H1 (cell line): ENCODE data around the gene SAMD4A. TPM values are rescaled to one million over a fixed set of nuclear protein-coding genes. Genes with fewer than 3 reads are reported as not detected.

Experiments
- CTCF ChIA-PET: fragments of 300-600 bp; sonication (Branson Sonifier 250); formaldehyde crosslinking; loops from one replicate; lab custom pipeline; 2021; ENCODE audit not compliant: partially characterized antibody; lab: Charles Lee
- POLR2A ChIA-PET: fragments of 300-600 bp; sonication (Branson Sonifier 250); formaldehyde crosslinking; loops from one replicate; lab custom pipeline; 2021; ENCODE audit warnings: inconsistent platforms; ENCODE audit not compliant: partially characterized antibody; lab: Charles Lee
- DNase-seq, 2 experiments: peaks; one replicate each; pipeline versions ENCODE4 v3.0.0 to v3.0.0-alpha.2; 2010 to 2022; ENCODE audit warnings: low spot score in 2 of 2, low read depth in 1 of 2, mixed read lengths in 1 of 2
- FAIRE-seq: peaks from 2 replicates; lab custom pipeline; 2011; peaks lifted over from hg19 to GRCh38; lab: Jason Lieb, UNC
- H2AFZ ChIP-seq: 2 replicates; pipeline ENCODE4 v1.8.1; 2012; ENCODE audit warnings: low read length, inconsistent platforms
- H2AK5ac ChIP-seq: 2 replicates; pipeline ENCODE4 v1.6.1; 2013; ENCODE audit warnings: low read depth, low read length
- H2BK120ac ChIP-seq: replicated peaks from 2 replicates; pipeline ENCODE3; 2013; ENCODE audit warnings: low read depth, low read length, inconsistent platforms
- H2BK12ac ChIP-seq: 2 replicates; pipeline ENCODE4 v1.6.1; 2013; ENCODE audit warnings: low read depth, low read length
- H2BK15ac ChIP-seq: 2 replicates; pipeline ENCODE4 v1.6.1; 2013; ENCODE audit warnings: low read length
- H2BK20ac ChIP-seq: 2 replicates; pipeline ENCODE4 v1.6.1; 2013; ENCODE audit warnings: low read length
- H2BK5ac ChIP-seq: 2 replicates; pipeline ENCODE4 v1.6.1; 2013; ENCODE audit warnings: low read depth, low read length
- H3K14ac ChIP-seq: 2 replicates; pipeline ENCODE4 v1.6.1; 2013; ENCODE audit warnings: inconsistent platforms; ENCODE audit not compliant: insufficient read length
- H3K18ac ChIP-seq: 2 replicates; pipeline ENCODE4 v1.6.1; 2013; ENCODE audit warnings: low read length; ENCODE audit errors: extremely low read depth
- H3K23ac ChIP-seq: 2 replicates; pipeline ENCODE4 v1.6.1; 2013; ENCODE audit warnings: inconsistent platforms; ENCODE audit not compliant: insufficient read length
- H3K23me2 ChIP-seq: 2 replicates; pipeline ENCODE4 v1.6.1; 2013; ENCODE audit warnings: low read depth, low read length
- H3K27ac ChIP-seq: 2 replicates; pipeline ENCODE4 v1.6.1; 2011; ENCODE audit warnings: low read depth, low read length, inconsistent platforms
- H3K27me3 ChIP-seq, 4 experiments: replicated peaks in 1 of 4; 1 replicate in 1 of 4; 2 replicates in 3 of 4; pipeline versions ENCODE4 v1.6.1 to v1.8.1; 2011 to 2013; ENCODE audit warnings: low read length in 3 of 4, mild to moderate bottlenecking in 3 of 4, inconsistent platforms in 2 of 4, mixed read lengths in 2 of 4, moderate library complexity in 1 of 4; ENCODE audit not compliant: control insufficient read depth in 3 of 4, insufficient read depth in 3 of 4; ENCODE audit errors: extremely low read depth in 1 of 4
- H3K36me3 ChIP-seq, 4 experiments: 2 replicates each; pipeline versions ENCODE4 v1.6.1 to v1.8.1; 2011 to 2013; ENCODE audit warnings: mild to moderate bottlenecking in 4 of 4, low read length in 3 of 4, moderate library complexity in 2 of 4, control low read depth in 1 of 4, inconsistent platforms in 1 of 4; ENCODE audit not compliant: insufficient read depth in 4 of 4, control insufficient read depth in 2 of 4
- H3K4ac ChIP-seq: replicated peaks from 2 replicates; pipeline ENCODE3; 2013; ENCODE audit warnings: low read length, low read depth, mixed read lengths, inconsistent platforms; ENCODE audit not compliant: insufficient read length
- H3K4me1 ChIP-seq, 4 experiments: replicated peaks in 1 of 4; 1 replicate in 1 of 4; 2 replicates in 3 of 4; pipeline versions ENCODE4 v1.6.1 to v1.8.1; 2011 to 2013; ENCODE audit warnings: low read length in 3 of 4, inconsistent platforms in 2 of 4, mixed read lengths in 1 of 4; ENCODE audit not compliant: insufficient read depth in 4 of 4, control insufficient read depth in 3 of 4
- H3K4me2 ChIP-seq, 2 experiments: 2 replicates each; pipeline versions ENCODE4 v1.6.1 to v1.8.1; 2011 to 2013; ENCODE audit warnings: low read depth in 2 of 2, low read length in 2 of 2, control low read depth in 1 of 2, inconsistent platforms in 1 of 2, mild to moderate bottlenecking in 1 of 2; ENCODE audit not compliant: insufficient read depth in 1 of 2
- H3K4me3 ChIP-seq, 4 experiments: fragments of 200-600, 300-600 bp in 1 of 4; sonication (generic), shearing (Covaris generic), sonication (Bioruptor Twin) in 1 of 4; 2 replicates each; pipeline versions ENCODE4 v1.5.1 to v1.8.1; 2011 to 2016; ENCODE audit warnings: low read length in 4 of 4, low read depth in 3 of 4, control low read depth in 2 of 4, inconsistent platforms in 2 of 4, mild to moderate bottlenecking in 2 of 4, mixed read lengths in 1 of 4, moderate library complexity in 1 of 4; ENCODE audit not compliant: insufficient read depth in 2 of 4; ENCODE audit errors: extremely low read depth in 1 of 4
- H3K56ac ChIP-seq: replicated peaks from 2 replicates; pipeline ENCODE3; 2013; ENCODE audit warnings: low read depth, mild to moderate bottlenecking, mixed read lengths, low read length, inconsistent platforms; ENCODE audit not compliant: insufficient read length
- H3K79me1 ChIP-seq: 2 replicates; pipeline ENCODE4 v1.6.1; 2013; ENCODE audit warnings: low read depth, low read length, control low read depth
- H3K79me2 ChIP-seq, 2 experiments: 2 replicates each; pipeline versions ENCODE4 v1.6.1 to v1.8.1; 2012 to 2013; ENCODE audit warnings: low read length in 2 of 2, mild to moderate bottlenecking in 2 of 2, inconsistent platforms in 1 of 2; ENCODE audit not compliant: insufficient read depth in 2 of 2, control insufficient read depth in 1 of 2
- H3K9ac ChIP-seq, 4 experiments: replicated peaks in 1 of 4; 1 replicate in 1 of 4; 2 replicates in 3 of 4; pipeline versions ENCODE4 v1.6.1 to v1.8.1; 2011 to 2013; ENCODE audit warnings: low read depth in 3 of 4, low read length in 3 of 4, control low read depth in 2 of 4, mild to moderate bottlenecking in 2 of 4, moderate library complexity in 2 of 4, inconsistent platforms in 1 of 4; ENCODE audit errors: extremely low read depth in 1 of 4
- H3K9me3 ChIP-seq, 2 experiments: 2 replicates each; pipeline versions ENCODE4 v1.6.1 to v1.8.1; 2012 to 2013; ENCODE audit warnings: mild to moderate bottlenecking in 2 of 2, moderate library complexity in 2 of 2, control low read depth in 1 of 2, inconsistent platforms in 1 of 2, low read depth in 1 of 2, low read length in 1 of 2, mixed read lengths in 1 of 2; ENCODE audit not compliant: insufficient read depth in 2 of 2
- H4K20me1 ChIP-seq, 2 experiments: replicated peaks in 1 of 2; 2 replicates each; pipeline versions ENCODE3 to v1.8.1; 2011 to 2013; ENCODE audit warnings: inconsistent platforms in 2 of 2, low read length in 2 of 2, mild to moderate bottlenecking in 1 of 2; ENCODE audit not compliant: insufficient read depth in 2 of 2, control insufficient read depth in 1 of 2
- H4K5ac ChIP-seq: 2 replicates; pipeline ENCODE4 v1.6.1; 2013; ENCODE audit warnings: low read length, low read depth, mixed read lengths, inconsistent platforms; ENCODE audit not compliant: insufficient read length
- H4K8ac ChIP-seq: 2 replicates; pipeline ENCODE4 v1.8.0; 2013; ENCODE audit warnings: mild to moderate bottlenecking, moderate library complexity, low read length, inconsistent platforms; ENCODE audit not compliant: insufficient read depth; ENCODE audit errors: extremely low read depth
- H4K91ac ChIP-seq: replicated peaks from 2 replicates; pipeline ENCODE3; 2013; ENCODE audit warnings: low read length, mixed read lengths, inconsistent platforms; ENCODE audit not compliant: insufficient read length
- CBX8 ChIP-seq: fragments of 300-800, 300-1000 bp; sonication (generic); IDR thresholded peaks from 2 replicates; pipeline ENCODE4 v1.7.1; 2016; ENCODE audit warnings: low read depth, low read length, borderline replicate concordance
- CHD2 ChIP-seq: IDR thresholded peaks from 2 replicates; pipeline ENCODE4 v1.6.1; 2012; ENCODE audit warnings: low read length, improper control_type of control experiment
- EGR1 ChIP-seq: IDR thresholded peaks from 2 replicates; pipeline ENCODE4 v1.6.1; 2011; ENCODE audit warnings: low read depth, low read length, borderline replicate concordance
- HDAC2 ChIP-seq, 2 experiments: fragments of 300-600 bp in 1 of 2; sonication (generic) in 1 of 2; IDR thresholded peaks; 2 replicates each; pipeline ENCODE4 v1.6.1; 2011 to 2012; ENCODE audit warnings: low read depth in 2 of 2, low read length in 2 of 2, mild to moderate bottlenecking in 2 of 2, moderate library complexity in 2 of 2, borderline replicate concordance in 1 of 2, inconsistent platforms in 1 of 2
- HDAC6 ChIP-seq: IDR thresholded peaks from one replicate; pipeline ENCODE4 v1.7.1; 2012; ENCODE audit warnings: low read depth, mild to moderate bottlenecking, inconsistent platforms, low read length, moderate library complexity
- RNF2 ChIP-seq: fragments of 200-900, 300-1000 bp; sonication (generic); IDR thresholded peaks from 2 replicates; pipeline ENCODE4 v1.7.1; 2016; ENCODE audit warnings: borderline replicate concordance, low read depth, mild to moderate bottlenecking, antibody characterized with exemption, low read length; ENCODE audit not compliant: poor library complexity, severe bottlenecking; ENCODE audit errors: missing control alignments
- SIRT6 ChIP-seq: IDR thresholded peaks from one replicate; pipeline ENCODE4 v1.7.1; 2012; ENCODE audit warnings: low read length, inconsistent platforms
- SIX5 ChIP-seq: IDR thresholded peaks from 2 replicates; pipeline ENCODE4 v1.6.1; 2011; ENCODE audit warnings: mild to moderate bottlenecking, low read depth, low read length
- SP2 ChIP-seq: IDR thresholded peaks from 2 replicates; pipeline ENCODE4 v1.6.1; 2012; ENCODE audit warnings: mild to moderate bottlenecking, low read length, inconsistent platforms
- SRF ChIP-seq: IDR thresholded peaks from 2 replicates; pipeline ENCODE4 v1.6.1; 2011; ENCODE audit warnings: mild to moderate bottlenecking, low read depth, low read length, moderate library complexity
- WGBS, 2 experiments: shearing (Covaris generic) in 1 of 2; methylation state at CpG; one replicate each; pipeline versions ENCODE4 v1.1.6 to v1.1.7; 2013 to 2015; ENCODE audit warnings: low lambda C conversion rate in 2 of 2, mixed read lengths in 2 of 2, inconsistent platforms in 1 of 2, low coverage in 1 of 2, missing lambda C conversion rate in 1 of 2; ENCODE audit not compliant: insufficient replicate concordance in 2 of 2, insufficient coverage in 1 of 2, insufficient read length in 1 of 2; ENCODE audit errors: extremely low coverage in 1 of 2, missing lambda C conversion rate in 1 of 2; 5-methylcytosine and 5-hydroxymethylcytosine counted together
- polyA plus RNA-seq, 7 experiments: library from polyadenylated mRNA; depleted of rRNA in 3 of 7; stranded (reverse) in 5 of 7; unstranded in 2 of 7; fragments of >200 nt in 5 of 7; fragments of 200-250 nt in 2 of 7; gene quantifications; 1 replicate in 5 of 7; 2 replicates in 1 of 7; 4 replicates in 1 of 7; pipeline versions ENCODE4 v1.2.1 to v1.2.3, GENCODE V29; 2011 to 2013; ENCODE audit warnings: missing spikeins in 2 of 7, mixed read lengths in 2 of 7
- total RNA-seq: library from RNA; stranded (reverse); fragmentation: NEBNext Ultra II Directional; extraction: Animal tissue kit (Norgen Biotek cat#: 25700); gene quantifications from 2 replicates; pipeline ENCODE4 v1.2.1, GENCODE V29; 2021

SAMD4A gene
- total and polyA plus RNA-seq, 2 of the 8 experiments (the other 6 are each of a cell fraction or from before 2014, with no cell fraction given): 2.4 to 12.3 TPM

GRCh38 chr14:54711312-54711711 lies 144.4 kb downstream of the SAMD4A start:
- DNase-seq (no peak), FAIRE-seq (no peak)
- no peaks in the 10 kb centered on the region for H3K23me2 ChIP-seq
- no peak overlapping the region for H2BK20ac ChIP-seq
- H4K8ac ChIP-seq: no peak overlapping the region
- no peak overlapping the region for H2BK12ac ChIP-seq
- H3K18ac ChIP-seq: no peak overlapping the region
- no peaks in the 10 kb centered on the region for H3K9me3 ChIP-seq
- H3K56ac ChIP-seq: no peak overlapping the region
- no peak overlapping the region for H3K27ac ChIP-seq
- H3K9ac ChIP-seq: no peak overlapping the region
- H3K4ac ChIP-seq: no peak overlapping the region
- H2AFZ ChIP-seq: no peak overlapping the region
- no peaks in the 10 kb centered on the region for H3K36me3 ChIP-seq
- H3K4me1 ChIP-seq: peaks cover 0 to 3% (median 0%) of the 10 kb centered on the region in 4 experiments; a peak in 1 of 7 replicates
- no peak overlapping the region for H2BK15ac ChIP-seq
- no peak overlapping the region for H3K23ac ChIP-seq
- no peak overlapping the region for H4K91ac ChIP-seq
- no peak overlapping the region for H3K14ac ChIP-seq
- ChIA-PET CTCF (interaction anchor here (1.0 to 1.5 kb wide), 3 partner anchors 12 to 138 kb away, joined by 3 to 8 read pairs (median 7); no protein-coding TSS in a partner anchor), POLR2A (interaction anchor here (0.6 kb wide), 1 partner anchor 322 kb away, joined by 4 read pairs; no protein-coding TSS in a partner anchor)
- H3K79me1 ChIP-seq: no peaks in the 10 kb centered on the region; the same call in 1 of the 2 replicates
- H4K5ac ChIP-seq: no peak overlapping the region
- no peaks in the 10 kb centered on the region for H3K79me2 ChIP-seq
- WGBS, 2 experiments: 88% methylated on average over 5 of the region's 5 CpGs; no CpG with 5 or more reads in 1 of the 2 experiments
- H3K4me3 ChIP-seq: no peak overlapping the region
- no peak overlapping the region for H2AK5ac ChIP-seq
- no peak overlapping the region for H3K4me2 ChIP-seq
- H3K27me3 ChIP-seq: no peaks in the 10 kb centered on the region; a peak in 1 of 7 replicates
- H2BK120ac ChIP-seq: no peak overlapping the region
- H4K20me1 ChIP-seq: no peaks in the 10 kb centered on the region
- H2BK5ac ChIP-seq: no peak overlapping the region
- no peak for TF ChIP-seq HDAC2 (IDR thresholded peaks at IDR 0.05; ENCODE audit: borderline replicate concordance in 1 of 2, low read depth in 2 of 2, low read length in 2 of 2)
- no peak for TF ChIP-seq HDAC6
- no peak for TF ChIP-seq EGR1
- no peak for TF ChIP-seq CHD2
- TF ChIP-seq SIX5: no peak
- no peak for TF ChIP-seq SRF
- TF ChIP-seq SIRT6: no peak
- TF ChIP-seq CBX8: no peak
- no peak for TF ChIP-seq RNF2
- TF ChIP-seq SP2: no peak
